AG09319 (cell line): ENCODE measurements around the gene HMX1.

Experiments used
- DNase-seq: peaks from one replicate; pipeline ENCODE4 v3.0.0-alpha.2; 2010; ENCODE audit warnings: low read depth; ENCODE audit errors: extremely low read depth
- TF ChIP-seq, protein P1 (sequence below): IDR thresholded peaks from 2 replicates; pipeline ENCODE4 v1.5.1; 2011; ENCODE audit warnings: low read depth, mild to moderate bottlenecking, inconsistent platforms, low read length, moderate library complexity

The HMX1 gene

DNA sequence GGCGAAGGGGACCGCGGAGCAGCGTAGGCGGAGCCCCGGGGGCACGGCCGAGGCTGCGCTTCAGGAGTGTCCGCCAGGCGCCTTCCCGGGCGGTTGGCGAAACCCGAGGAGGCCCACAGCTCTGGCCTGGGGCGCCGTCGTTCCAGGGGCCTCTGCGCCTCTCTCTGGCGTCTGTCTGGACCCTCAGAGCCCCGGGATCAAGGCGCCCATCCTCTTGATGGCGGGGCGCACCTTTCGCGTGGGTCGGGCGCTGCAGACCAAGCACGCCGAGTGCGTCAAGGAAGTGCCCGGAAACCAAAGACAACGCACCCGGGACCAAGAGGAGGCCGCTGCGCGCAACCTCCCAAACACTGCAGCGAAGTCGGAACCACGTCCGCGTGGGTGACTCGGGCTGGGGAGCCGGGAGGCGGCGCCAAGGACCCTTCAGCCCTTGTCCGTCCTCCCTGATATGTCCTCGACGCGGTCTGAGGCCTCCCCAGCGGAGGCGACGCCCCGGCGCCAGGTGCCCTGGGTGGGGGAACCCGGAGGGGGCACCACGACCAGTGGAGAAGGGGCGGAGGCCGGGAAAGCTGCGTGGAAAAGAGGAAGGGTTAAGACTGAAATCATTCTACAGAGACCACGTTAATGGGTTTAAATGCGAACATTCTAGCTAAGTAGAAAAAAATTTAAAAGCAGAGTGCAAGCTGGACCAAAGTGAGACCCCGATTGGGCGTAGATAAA is 9.9 kb downstream of the HMX1 start:
- no peak for DNase-seq
- TF ChIP-seq, protein P1, sequence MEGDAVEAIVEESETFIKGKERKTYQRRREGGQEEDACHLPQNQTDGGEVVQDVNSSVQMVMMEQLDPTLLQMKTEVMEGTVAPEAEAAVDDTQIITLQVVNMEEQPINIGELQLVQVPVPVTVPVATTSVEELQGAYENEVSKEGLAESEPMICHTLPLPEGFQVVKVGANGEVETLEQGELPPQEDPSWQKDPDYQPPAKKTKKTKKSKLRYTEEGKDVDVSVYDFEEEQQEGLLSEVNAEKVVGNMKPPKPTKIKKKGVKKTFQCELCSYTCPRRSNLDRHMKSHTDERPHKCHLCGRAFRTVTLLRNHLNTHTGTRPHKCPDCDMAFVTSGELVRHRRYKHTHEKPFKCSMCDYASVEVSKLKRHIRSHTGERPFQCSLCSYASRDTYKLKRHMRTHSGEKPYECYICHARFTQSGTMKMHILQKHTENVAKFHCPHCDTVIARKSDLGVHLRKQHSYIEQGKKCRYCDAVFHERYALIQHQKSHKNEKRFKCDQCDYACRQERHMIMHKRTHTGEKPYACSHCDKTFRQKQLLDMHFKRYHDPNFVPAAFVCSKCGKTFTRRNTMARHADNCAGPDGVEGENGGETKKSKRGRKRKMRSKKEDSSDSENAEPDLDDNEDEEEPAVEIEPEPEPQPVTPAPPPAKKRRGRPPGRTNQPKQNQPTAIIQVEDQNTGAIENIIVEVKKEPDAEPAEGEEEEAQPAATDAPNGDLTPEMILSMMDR = no peak

DNA sequence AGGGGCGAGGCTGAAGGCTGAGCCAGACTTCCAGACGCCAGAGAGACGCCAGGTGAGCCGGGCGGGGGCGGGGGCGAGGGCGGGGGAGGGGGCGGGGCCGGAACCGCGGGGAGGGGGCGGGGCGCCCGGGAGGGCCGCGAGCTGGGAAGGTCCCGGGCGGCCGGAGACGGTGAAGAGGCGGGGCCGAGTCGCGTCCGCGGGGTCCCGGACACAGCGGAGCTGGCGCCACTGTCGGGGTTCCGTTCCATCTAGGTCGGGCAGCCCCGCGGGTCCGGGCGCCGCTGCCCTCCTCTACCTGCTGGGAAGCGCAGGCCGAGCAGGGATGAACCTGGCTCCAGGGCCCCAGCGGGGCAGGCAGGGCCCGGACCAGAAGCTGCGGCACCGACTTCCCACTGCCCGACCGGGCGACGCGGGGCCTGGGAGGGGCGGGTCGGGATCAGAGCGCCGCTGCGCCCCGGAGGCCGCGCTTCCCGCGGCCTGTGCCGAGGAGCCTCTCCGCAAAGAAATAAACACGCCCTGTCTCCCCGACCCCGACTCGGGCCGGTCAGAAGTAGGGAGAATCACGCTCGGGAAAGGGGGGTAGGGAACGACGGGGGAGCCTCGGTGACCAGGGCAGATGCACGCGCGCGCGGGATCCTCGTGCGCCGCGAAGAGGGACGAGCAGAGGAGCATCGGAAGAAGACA is 10.6 kb downstream of the HMX1 start:
- TF ChIP-seq, protein P1 = no peak
- no peak for DNase-seq

DNA sequence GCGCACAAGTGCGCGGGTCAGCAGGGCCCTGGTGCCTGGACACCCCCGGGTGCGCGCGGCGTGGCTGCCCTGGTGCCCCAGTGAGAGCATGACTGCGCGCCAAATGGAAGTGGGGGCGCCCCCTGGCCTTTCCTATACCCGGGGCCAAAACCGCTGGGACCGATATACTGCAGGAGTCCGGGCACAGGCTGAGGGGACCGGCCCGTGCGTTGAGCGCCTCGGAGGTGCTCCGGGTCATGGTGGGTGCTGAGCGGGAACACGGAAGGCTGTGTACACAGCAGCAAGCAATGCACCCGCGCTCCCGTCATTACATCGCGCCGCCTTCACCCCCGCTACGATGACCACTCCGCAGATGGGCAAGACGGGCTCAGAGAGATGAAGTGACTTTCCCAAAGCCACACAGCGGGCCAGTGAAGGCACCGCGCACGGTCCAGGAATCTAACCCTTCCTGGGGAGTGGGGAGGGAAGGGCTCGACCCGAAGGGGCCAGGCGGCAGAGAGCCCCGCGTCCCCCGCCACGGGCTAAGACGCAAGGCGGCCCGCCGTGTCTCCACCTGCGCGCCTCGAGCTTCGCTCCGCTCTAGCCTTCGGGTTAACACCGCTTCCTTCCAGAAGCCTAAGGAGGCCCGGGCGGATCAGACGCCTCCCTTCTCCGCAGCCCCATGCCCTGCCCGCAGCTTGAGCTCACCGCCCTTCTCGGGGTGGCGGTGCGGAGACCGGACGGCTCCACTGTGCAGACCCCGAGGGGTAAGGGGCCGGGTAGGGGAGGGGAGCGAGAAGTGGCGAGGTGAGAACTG is 11.3 kb downstream of the HMX1 start:
- DNase-seq = no peak

DNA sequence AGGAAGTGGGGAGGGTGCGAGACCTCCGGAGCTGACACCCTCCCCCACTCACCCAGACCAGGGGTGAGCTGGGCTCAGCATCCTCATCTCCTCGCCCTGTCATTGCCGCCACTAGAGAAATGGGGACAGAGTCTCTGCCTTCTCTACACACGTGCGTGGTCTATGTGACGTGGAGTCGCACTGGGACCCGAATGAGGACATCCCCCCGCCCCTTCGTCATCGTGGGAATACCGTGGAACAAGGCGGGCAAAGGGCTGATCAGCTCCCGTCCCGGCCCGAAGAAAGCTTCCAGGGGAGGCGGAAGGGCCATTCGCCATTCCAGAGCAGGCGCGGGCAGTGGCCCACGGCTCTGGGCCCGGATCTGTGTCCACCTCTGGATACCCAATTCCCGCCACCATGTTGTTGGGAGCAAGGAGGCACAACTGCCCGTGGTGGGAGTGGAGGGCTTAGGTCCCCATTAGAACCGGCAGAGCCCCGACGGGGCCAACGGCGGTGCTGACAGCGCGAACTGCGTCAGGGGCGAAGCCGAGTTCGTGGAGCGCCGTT is 12.0 kb downstream of the HMX1 start:
- DNase-seq = no peak
- TF ChIP-seq, protein P1 = no peak

More for the DNA sequence above, 11.3 kb downstream of the HMX1 start:
- TF ChIP-seq, protein P1 = no peak

DNA sequence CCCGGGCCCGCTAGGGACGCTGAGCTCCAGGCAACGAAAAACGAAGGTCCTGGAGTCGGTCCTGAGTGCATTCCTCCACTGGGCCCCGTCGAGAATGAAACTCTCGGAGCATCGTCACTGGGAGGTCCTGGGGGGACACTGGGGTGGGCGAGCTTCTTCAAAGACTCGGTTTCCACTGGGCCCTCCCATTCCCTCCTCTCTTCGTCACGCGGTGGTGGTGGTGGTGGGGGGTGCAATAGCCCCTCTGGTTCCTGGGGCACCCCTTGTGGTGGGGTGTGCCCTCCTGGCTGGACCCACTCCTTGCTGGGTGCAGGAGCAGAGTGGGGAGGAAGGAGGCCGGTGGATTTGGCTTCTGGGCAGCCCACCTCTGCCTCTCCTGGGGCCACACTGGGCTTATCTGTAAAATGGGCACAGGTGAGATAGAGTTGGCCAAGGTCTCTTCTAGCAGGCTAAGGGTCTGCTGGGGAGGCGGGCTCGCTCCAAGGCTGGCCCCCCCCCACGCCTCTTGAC is 12.9 kb downstream of the HMX1 start:
- DNase-seq = no peak
- TF ChIP-seq, protein P1 = no peak

DNA sequence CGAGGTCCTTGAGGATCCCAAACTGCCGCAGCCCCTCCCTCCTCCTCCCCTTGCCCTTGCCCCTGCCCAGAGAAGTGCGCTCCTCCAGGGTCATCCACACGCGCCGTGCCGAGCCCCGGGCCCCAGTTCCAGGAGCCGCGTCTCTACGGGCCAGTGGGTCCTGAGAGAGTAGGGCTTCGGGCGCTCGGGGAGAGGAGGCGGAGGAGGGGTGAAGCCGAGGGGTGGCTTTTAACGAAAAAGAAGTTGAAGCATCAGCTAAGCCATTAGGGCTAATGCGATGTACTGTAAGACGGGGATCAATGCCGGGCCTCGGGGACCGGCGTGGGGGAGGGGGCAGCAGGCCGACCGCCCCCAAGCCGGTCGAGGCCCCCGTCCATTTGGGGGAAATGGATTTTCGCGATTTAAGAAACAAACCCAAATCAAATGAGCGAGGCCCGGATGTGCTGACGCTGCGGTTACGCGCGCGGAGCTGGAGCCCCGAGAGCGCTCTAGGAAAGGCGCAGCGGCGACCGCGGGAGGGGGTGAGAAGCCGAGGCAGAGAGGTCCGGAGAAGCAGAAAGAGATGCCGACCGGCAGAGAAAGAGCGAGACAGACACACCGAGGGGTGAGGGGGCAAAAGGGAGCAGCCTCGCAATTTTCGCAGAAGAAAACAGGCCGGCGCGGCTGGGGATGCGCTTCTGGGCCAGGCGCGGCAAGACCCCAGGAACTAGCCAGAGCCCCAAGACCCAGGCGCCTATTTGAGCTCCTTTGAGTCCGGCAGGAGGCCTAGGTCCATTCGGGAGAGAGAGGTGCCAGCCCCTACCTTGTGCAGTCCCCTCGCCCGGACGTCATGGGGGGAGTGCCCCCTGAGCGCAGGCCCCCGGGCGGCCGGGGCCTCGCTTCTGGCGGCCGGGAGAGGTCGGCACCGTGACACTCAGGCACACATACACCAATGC is 13.6 kb downstream of the HMX1 start:
- no peak for DNase-seq
- TF ChIP-seq, protein P1 = no peak
